ENCODE data around the gene MAST2.
"Not testable (repeated sequence)": the region's sequence is repeated elsewhere in the genome, so short reads cannot be mapped to it uniquely, and the experiment has no call there.

The MAST2 gene

GRCh38 chr1:46030876-46031660 is 227.7 kb downstream of the MAST2 start:
- DNase-seq = no peak

DNA sequence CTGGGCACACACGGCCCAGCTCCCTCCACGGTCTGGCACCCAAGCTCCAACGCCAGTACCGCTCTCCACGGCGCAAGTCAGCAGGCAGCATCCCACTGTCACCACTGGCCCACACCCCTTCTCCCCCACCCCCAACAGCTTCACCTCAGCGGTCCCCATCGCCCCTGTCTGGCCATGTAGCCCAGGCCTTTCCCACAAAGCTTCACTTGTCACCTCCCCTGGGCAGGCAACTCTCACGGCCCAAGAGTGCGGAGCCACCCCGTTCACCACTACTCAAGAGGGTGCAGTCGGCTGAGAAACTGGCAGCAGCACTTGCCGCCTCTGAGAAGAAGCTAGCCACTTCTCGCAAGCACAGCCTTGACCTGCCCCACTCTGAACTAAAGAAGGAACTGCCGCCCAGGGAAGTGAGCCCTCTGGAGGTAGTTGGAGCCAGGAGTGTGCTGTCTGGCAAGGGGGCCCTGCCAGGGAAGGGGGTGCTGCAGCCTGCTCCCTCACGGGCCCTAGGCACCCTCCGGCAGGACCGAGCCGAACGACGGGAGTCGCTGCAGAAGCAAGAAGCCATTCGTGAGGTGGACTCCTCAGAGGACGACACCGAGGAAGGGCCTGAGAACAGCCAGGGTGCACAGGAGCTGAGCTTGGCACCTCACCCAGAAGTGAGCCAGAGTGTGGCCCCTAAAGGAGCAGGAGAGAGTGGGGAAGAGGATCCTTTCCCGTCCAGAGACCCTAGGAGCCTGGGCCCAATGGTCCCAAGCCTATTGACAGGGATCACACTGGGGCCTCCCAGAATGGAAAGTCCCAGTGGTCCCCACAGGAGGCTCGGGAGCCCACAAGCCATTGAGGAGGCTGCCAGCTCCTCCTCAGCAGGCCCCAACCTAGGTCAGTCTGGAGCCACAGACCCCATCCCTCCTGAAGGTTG is 231.4 kb downstream of the MAST2 start:
- no peak for DNase-seq

DNA sequence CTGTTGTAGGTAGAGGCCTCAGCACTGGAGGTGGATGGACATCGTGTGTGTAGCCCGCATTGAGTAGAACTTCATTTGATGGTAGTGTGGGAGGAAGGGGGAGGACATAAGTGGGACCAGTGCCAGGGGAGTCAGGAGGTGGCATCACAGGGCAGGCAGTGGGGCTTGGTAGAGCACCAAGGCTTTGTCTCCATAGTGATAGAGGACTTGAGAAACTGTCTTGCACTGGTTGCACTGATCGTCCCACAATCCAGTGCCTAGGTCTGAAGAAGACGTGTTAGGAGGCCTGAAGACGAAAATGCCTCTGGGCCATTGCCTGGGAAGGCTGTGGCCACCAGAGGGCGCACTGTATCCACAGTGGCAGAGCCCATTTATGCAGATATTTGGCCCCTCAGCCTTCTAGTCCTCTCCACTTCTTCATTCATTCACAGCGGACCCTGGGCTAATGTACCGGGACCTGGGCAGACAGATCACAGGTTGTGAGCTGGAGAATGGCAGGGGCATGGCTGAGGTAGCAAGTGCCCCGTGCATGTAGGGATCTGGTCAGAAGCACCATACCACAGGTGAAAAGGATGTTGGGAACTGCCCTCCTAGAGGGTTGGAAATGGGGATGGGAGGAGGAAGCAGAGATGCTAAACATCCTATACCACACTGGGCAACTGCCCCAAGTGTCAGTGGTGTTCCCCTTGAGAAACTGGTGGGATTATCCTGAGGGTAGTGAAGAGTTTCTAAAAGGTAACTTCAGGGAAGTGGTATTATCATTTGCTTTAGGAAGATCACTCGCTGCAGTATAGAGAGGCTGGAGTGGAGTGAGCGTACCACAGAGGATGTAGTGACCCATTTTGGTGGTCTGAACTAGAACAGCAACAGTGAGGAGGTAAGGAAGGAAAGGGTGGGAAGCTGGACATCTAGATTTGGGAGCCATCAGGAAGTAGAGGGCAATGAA is 233.8 kb downstream of the MAST2 start:
- DNase-seq = peak; percentile 68

GRCh38 chr1:46039571-46040052 is 236.2 kb downstream of the MAST2 start:
- DNase-seq = no peak

GRCh38 chr1:46041551-46041950 is 238.1 kb downstream of the MAST2 start:
- no peak for DNase-seq

GRCh38 chr1:46041974-46042373 is 238.6 kb downstream of the MAST2 start:
- no peak for DNase-seq

- no peak for DNase-seq
These were observed 240.1 kb downstream of the MAST2 start for GRCh38 chr1:46043458-46044017.

GRCh38 chr1:46044116-46044515 is 240.7 kb downstream of the MAST2 start:
- no peak for DNase-seq

DNA sequence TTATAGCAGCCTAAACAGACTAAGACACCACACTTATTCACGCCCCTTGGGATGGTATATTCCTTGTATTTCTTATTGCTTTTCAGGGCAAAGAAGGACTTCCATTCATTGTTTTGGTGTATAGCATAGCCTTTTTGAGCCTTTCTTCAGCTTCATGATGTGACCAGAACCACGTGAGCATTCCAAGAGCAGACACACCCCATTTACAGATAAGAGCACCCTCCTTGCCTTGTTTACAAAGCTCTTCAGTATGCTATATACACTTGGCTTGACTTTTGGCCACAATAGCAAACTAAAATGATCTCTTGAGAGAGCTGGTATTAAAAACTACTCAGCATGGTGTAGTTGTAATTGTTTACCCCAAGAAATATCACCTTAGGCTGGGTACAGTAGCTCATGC is 250.3 kb downstream of the MAST2 start:
- DNase-seq = no peak

DNA sequence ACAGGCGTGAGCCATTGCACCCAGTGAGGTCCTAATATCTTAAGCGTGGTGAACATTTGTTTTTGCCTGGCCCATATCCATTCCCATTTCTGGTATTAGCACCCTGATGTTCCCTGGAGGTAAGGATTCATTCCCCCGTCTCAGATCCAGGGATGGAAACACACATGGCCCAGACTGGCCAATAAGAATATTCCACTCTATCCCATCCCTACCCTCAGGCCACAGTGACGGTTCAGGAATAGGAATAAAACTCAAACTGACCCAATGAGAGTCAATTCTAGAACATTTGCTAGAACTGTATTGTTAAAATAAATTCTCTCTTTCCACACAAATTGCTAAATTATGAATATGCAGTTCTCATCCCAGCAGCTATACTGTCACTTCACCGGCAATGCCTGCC is 252.9 kb downstream of the MAST2 start:
- no peak for DNase-seq

- DNase-seq = not testable (repeated sequence)
These were observed 253.8 kb downstream of the MAST2 start for GRCh38 chr1:46057215-46057614.

- no peak for DNase-seq
These were observed 254.4 kb downstream of the MAST2 start for GRCh38 chr1:46057781-46058180.

DNA sequence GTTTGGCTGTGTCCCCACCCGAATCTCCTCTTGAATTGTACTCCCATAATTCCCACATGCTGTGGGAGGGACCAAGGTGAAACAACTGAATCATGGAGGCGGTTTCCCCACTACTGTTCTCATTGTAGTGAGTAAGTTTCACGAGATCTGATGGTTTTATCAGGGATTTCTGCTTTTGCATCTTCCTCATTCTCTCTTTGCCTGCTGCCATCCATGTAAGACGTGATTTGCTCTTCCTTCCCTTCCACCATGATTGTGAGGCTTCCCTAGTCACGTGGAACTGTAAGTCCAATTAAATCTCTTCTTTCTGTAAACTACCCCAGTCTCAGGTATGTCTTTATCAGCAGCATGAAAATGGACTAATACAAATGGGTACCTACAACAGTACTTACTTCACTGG is 255.5 kb downstream of the MAST2 start:
- DNase-seq = no peak

DNA sequence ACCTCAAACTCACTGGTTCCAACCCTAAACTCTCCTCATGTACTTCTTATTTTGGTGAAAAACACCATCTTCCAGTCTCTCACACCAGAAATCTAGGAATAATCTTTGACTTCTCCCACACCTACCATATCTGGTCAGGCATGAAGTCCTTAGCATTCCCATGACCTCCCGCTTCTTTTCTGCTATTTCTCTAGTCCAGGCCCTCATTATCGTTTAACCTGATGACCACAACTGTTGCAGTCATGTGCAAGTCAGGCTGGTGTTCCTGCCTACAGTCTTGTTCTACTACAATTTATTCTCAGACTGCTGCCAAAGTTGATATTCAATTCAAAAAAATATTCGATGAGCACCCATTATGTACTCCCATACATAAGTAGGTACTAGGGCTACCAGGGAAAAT is 257.7 kb downstream of the MAST2 start:
- DNase-seq = no peak

DNA sequence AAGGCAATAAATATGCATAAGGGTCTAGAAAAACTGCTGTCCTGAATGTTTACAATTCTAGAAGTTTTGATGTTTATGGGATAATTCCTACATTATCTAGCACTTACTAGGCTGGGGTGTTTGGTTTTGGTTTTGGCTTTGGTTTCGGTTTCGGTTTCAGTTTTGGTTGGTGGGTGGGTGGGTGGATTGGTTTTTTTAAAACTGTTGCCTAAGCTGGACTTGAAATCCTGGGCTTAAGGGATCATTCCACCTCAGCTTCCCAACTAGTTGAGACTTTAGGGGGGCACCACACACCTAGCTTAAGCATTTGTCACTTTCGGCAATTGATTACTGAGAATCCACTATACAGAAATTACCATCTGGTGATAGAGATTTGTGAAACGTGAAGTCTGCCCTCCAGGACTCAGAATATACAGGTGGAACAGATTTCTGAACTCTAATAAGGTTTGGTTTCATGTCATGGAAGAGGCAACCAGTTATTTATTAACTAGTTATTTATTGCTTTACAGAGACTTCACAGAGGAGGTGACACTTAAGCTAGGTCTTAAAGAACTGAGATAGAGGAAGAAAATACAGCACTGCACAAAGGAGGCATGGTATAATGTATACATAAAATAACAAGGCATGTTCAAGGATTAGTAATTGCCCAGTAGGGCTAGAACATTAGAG is 259.4 kb downstream of the MAST2 start:
- DNase-seq = no peak

- DNase-seq = no peak
These were observed 261.3 kb downstream of the MAST2 start for GRCh38 chr1:46064708-46065107.

DNA sequence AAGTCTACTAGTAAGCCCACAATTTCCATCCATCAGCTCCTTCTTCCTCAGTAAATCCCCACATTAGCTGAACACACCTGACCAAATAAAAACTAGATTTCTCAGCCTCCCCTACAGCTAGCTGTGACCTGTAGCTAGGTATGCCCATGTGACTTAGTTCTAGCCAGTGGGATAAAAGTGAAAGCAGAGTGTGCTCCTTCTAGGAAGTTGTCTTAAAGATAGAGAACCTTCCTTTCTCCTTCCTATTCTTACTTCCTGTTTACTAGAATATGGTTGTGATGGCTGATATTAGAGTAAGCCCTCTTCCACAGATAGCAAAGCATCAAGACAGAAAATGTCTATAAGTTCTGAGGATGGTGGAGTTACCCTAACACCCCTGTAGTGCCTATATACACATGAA is 262.0 kb downstream of the MAST2 start:
- peak; percentile 19 for DNase-seq

- DNase-seq = no peak
These were observed 264.2 kb downstream of the MAST2 start for GRCh38 chr1:46067652-46068051.

DNA sequence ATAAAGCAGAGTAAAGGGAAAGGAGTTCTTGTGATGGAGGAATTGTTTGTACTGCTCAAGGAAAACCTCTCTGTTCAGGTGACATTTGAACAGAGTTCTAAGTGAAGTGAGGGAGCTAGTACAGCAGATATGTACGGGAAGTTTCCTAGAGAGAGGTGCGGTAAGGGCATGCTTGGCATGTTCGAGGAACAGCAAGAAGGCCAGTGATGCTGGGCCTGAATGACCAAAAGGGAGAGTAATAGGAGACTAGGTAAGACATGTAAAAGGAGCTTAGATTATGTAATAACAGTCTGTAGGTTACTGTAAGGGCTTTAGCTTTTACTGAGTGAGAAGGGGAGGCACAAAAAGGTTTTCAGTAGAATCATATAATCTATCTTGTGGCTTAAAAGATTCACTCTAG is 265.1 kb downstream of the MAST2 start:
- no peak for DNase-seq

DNA sequence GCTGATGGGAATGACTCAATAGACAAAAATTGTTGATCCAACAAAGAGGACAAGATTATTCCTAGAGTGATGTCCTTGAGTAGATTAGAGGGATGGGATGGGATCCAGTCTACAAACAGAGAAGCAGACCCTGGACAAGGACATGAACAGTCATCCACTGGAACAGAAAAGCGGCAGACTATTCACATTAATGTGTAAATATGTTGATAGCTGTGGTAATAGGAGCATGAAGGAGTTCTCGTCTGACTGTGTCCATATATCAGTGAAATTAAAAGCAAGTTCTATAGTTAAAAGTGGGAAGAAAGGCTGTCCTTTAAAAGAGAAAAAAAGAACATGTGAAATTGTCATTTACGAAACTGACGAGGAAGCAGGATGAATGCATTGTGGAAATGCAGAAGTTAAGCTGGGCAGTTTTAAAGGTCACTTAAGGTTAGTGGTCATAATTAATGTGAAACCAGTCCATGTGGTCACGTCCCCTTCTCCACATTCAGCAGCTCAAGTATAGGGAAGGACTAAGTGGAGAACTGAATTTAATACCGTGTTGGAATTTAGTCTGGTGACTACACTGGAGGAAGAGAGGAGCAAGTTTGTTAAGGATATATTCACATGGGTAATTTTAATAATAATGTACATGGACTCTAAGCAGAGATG is 266.9 kb downstream of the MAST2 start:
- no peak for DNase-seq

GRCh38 chr1:46072975-46073374 is 269.6 kb downstream of the MAST2 start:
- DNase-seq = no peak
